H1 (cell line): ENCODE measurements around the gene SLC34A1.

Experiments
- ASH2L ChIP-seq: fragments of 200-600, 300-600 bp; sonication (generic); IDR thresholded peaks from one replicate; pipeline ENCODE4 v1.7.1; 2017; ENCODE audit warnings: low read length
- CTCF ChIP-seq, 3 experiments: IDR thresholded peaks; 1 replicate in 2 of 3; 2 replicates in 1 of 3; pipeline versions ENCODE4 v1.5.1 to v1.6.1; 2011; ENCODE audit warnings: low read length in 3 of 3, mild to moderate bottlenecking in 3 of 3, inconsistent platforms in 2 of 3, low read depth in 1 of 3, moderate library complexity in 1 of 3; ENCODE audit not compliant: insufficient read depth in 1 of 3; ENCODE audit errors: control extremely low read depth in 1 of 3
- EP300 ChIP-seq, 2 experiments: IDR thresholded peaks; 1 replicate in 1 of 2; 2 replicates in 1 of 2; pipeline ENCODE4 v1.6.1; 2011 to 2012; ENCODE audit warnings: low read depth in 2 of 2, low read length in 2 of 2, mild to moderate bottlenecking in 2 of 2, borderline replicate concordance in 1 of 2, inconsistent platforms in 1 of 2, moderate library complexity in 1 of 2
- EZH2 ChIP-seq: fragments of 200-600 bp; sonication (generic); IDR thresholded peaks from 2 replicates; pipeline ENCODE4 v1.7.1; 2012; ENCODE audit warnings: low read depth, mild to moderate bottlenecking, moderate library complexity, low read length, inconsistent platforms; ENCODE audit not compliant: severe bottlenecking
- GABPA ChIP-seq: IDR thresholded peaks from 2 replicates; pipeline ENCODE4 v1.6.1; 2011; ENCODE audit warnings: mild to moderate bottlenecking, low read length, moderate library complexity, borderline replicate concordance; ENCODE audit not compliant: insufficient read depth
- JUND ChIP-seq: IDR thresholded peaks from 2 replicates; pipeline ENCODE4 v1.6.1; 2011; ENCODE audit warnings: mild to moderate bottlenecking, improper control_type of control experiment, low read length
- KDM5A ChIP-seq: fragments of 200-600 bp; IDR thresholded peaks from 2 replicates; pipeline ENCODE4 v1.7.1; 2012; ENCODE audit warnings: mild to moderate bottlenecking, low read length, inconsistent platforms, mixed read lengths
- POLR2A ChIP-seq, 2 experiments: IDR thresholded peaks; 1 replicate in 1 of 2; 2 replicates in 1 of 2; pipeline ENCODE4 v1.6.1; 2011; ENCODE audit warnings: low read depth in 2 of 2, low read length in 2 of 2, mild to moderate bottlenecking in 2 of 2; ENCODE audit errors: control extremely low read depth in 1 of 2
- POLR2AphosphoS5 ChIP-seq: IDR thresholded peaks from 2 replicates; pipeline ENCODE4 v1.6.1; 2011; ENCODE audit warnings: low read depth, low read length
- RAD21 ChIP-seq, 2 experiments: IDR thresholded peaks in 1 of 2; conservative IDR thresholded peaks in 1 of 2; 2 replicates each; pipeline ENCODE4 v1.6.1; 2011; ENCODE audit warnings: low read depth in 2 of 2, low read length in 2 of 2, improper control_type of control experiment in 1 of 2, inconsistent platforms in 1 of 2, mild to moderate bottlenecking in 1 of 2, moderate library complexity in 1 of 2
- SIN3A ChIP-seq, 2 experiments: IDR thresholded peaks in 1 of 2; conservative IDR thresholded peaks in 1 of 2; 2 replicates each; pipeline ENCODE4 v1.6.1; 2011 to 2012; ENCODE audit warnings: low read length in 2 of 2, improper control_type of control experiment in 1 of 2, low read depth in 1 of 2, mild to moderate bottlenecking in 1 of 2
- SIX5 ChIP-seq: IDR thresholded peaks from 2 replicates; pipeline ENCODE4 v1.6.1; 2011; ENCODE audit warnings: mild to moderate bottlenecking, low read depth, low read length
- TAF1 ChIP-seq: IDR thresholded peaks from 2 replicates; pipeline ENCODE4 v1.6.1; 2011; ENCODE audit warnings: mild to moderate bottlenecking, low read depth, low read length
- TEAD4 ChIP-seq: IDR thresholded peaks from 2 replicates; pipeline ENCODE4 v1.6.1; 2012; ENCODE audit warnings: low read depth, low read length, inconsistent platforms, mixed read lengths

DNA sequence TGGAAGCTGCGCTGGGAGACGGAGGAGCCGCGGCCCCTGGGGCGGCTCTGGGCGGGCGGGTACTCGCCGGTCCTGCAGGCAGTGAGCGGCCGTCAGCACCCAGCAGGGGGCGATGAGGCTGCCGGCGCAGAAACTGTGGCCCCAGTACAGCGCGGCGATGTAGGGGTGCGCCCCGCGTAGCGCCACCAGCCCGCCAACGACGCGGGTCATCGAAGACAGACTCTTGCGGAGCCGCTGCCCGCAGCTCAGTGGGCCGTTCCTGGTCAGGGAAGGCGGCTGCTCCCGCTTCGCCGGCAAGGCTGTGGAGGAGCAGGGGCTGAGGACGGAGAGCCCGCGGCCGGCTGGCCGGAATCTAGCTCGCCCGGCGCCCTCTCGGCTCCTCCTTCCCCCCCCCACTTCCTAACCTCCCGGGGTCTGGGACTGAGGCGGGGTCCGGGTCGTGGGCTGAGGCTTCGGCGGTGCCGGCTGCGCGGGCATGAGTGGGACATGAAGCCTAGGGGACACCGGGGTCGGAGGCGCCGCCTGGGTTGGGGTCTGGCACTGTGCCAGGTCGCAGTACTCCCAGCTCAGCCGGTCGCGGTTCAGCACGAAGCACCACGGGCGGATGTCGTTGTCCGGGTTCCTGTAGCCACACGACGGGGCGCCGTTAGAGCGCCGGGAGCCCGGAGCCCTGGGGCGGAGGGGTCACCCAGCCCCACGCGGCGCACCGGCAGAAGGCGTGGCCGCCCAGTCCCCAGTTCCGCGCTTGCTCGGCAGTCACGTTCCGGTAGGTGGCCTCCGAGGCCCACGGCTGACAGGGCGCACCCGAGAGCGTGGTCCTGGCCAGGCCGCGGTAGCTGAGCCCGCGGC is 19.8 kb downstream of the SLC34A1 start:
- peak in 2 of 3 experiments; percentile 49 to 61; a peak in 3 of 4 replicates for TF ChIP-seq CTCF (IDR thresholded peaks at IDR 0.05; ENCODE audit: control extremely low read depth in 1 of 3, insufficient read depth in 1 of 3, low read depth in 1 of 3, low read length in 3 of 3)
- TF ChIP-seq POLR2A (IDR thresholded peaks at IDR 0.05; ENCODE audit: control extremely low read depth in 1 of 2, low read depth in 2 of 2, low read length in 2 of 2): no peak
- no peak for TF ChIP-seq SIN3A (conservative IDR thresholded peaks at IDR 0.05 in 1 of 2, IDR thresholded peaks at IDR 0.05 in 1 of 2; ENCODE audit: low read depth in 1 of 2, low read length in 2 of 2)
- no peak for TF ChIP-seq GABPA
- TF ChIP-seq EZH2: peak; percentile 48
- no peak for TF ChIP-seq ASH2L
- no peak for TF ChIP-seq TAF1
- no peak for TF ChIP-seq POLR2AphosphoS5
- no peak for TF ChIP-seq EP300 (IDR thresholded peaks at IDR 0.05; ENCODE audit: borderline replicate concordance in 1 of 2, low read depth in 2 of 2, low read length in 2 of 2)
- TF ChIP-seq RAD21 (IDR thresholded peaks at IDR 0.05 in 1 of 2, conservative IDR thresholded peaks at IDR 0.05 in 1 of 2; ENCODE audit: low read depth in 2 of 2, low read length in 2 of 2): peak; percentile 48 to 74
- no peak for TF ChIP-seq JUND
- no peak for TF ChIP-seq TEAD4
- TF ChIP-seq KDM5A: no peak
- no peak for TF ChIP-seq SIX5
